ENCODE data around the gene SLC16A3.
"Not testable (repeated sequence)": the region's sequence is repeated elsewhere in the genome, so short reads cannot be mapped to it uniquely, and the experiment has no call there.

SLC16A3 gene

GRCh38 chr17:82247182-82247823 lies 18.5 kb downstream of the SLC16A3 start:
- DNase-seq (ENCODE audit: low spot score), result no peak

DNA sequence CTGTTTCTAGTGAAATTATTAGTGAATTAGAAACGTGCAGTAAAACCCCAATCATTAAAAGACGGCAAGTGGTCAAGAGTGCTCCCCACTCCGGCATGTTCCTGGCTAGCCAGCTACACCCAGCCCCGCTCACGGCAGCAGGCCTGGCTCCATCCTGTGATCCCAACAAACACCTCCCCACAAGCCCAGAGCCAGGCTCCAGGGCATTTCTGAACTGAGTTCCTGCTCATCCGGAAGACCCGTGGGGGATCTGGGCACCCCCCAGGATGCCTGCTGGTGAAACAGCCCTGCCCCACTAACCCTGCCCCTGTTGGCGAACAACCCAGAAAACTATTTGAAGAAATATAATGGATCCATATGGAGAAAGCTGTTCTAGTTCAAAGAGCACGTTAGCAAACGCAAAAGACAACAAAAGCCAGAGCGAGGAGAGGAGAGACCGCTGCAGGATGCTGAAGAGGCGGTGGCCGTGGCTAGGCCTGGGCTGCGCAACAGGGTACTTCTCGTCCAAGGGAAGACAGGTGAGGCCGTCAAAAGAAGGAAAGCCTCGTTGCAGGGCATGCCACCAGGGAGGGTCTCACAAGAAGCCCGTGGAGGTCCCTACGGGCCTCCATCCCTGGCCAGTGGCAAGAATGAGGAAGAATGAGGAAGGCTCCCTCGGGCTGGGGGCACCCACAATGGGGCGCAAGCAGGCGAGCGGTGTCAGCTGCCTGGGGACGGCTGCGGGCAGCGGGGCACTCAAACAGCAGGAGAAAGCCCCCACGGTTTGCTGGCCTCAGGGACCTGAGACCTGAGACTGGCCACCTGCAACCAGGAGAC lies 19.2 kb downstream of the SLC16A3 start:
- no peak for DNase-seq (ENCODE audit: low spot score)

DNA sequence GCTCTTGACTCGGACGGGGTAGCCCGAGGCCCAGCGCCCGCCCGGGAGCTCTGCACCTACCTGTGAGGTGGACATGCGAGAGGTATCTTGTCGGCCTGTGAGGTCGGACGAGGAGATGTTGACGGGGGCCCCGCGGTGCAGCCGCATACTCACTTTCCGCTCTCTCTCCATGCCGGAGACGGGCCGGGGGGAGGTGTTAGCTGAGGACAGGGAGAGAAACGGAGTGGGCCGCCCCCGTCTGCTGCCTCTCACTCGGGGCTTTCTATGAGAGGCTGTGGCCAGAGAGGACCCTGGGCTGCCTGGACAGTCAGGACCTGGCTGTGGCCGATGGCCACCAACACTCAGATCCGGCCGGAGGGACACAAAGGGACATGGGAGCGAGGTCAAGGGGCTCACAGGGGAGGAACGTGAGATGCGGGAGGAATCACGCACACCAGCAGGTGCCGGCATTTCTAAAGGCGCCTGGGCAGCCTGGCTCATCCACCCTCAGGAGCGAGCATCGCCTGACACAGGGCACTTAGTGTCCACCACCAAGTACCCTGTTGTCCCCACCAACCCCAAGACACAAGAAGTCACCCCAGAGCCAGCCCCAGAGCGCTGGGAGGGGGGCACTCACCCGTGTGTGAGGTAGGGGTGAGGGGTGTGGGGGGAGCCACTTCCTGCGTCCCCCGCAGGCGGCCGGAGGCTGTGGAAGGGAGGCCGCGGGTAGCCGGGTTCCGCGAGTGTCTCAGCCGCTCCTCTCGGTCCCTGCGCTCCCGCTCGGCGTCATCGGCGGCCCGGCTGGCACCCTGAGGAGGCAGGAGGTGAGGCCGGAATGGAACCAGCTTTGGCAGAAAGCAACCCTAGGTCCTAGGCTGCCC lies 20.2 kb downstream of the SLC16A3 start:
- DNase-seq (ENCODE audit: low spot score), result no peak

DNA sequence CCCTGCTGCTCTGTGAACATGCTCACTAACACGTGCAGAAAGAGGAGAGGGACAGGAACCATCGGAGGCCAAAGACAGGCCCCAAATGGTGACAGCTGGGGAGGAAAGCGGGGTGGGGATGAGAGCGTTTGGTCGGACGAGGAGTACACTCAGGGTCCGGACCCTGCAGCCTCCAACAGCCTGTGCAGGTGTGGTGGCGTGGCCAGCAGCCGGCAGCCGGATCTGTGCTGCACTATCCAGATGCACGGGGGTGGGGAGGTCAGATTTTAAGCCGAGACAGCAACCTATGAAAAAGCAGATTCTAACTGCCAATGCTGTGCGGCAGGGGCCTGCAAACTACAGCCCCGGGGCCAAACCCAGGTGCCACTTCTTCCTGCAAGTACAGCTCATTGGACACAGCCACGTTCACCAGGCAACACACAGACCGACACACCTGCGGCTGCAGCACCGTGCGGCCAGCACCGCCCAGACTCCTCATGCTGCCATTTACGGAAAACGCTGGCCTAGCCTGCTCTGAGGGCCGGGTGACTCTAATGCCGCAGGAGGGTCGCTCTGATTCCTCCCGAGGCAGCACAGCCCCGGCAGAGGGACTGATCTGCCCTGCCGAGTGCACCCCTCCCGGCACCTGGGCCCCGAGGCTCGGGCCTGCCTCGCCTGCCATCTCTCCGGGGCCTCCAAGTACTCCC lies 21.2 kb downstream of the SLC16A3 start:
- DNase-seq (ENCODE audit: low spot score), result no peak

DNA sequence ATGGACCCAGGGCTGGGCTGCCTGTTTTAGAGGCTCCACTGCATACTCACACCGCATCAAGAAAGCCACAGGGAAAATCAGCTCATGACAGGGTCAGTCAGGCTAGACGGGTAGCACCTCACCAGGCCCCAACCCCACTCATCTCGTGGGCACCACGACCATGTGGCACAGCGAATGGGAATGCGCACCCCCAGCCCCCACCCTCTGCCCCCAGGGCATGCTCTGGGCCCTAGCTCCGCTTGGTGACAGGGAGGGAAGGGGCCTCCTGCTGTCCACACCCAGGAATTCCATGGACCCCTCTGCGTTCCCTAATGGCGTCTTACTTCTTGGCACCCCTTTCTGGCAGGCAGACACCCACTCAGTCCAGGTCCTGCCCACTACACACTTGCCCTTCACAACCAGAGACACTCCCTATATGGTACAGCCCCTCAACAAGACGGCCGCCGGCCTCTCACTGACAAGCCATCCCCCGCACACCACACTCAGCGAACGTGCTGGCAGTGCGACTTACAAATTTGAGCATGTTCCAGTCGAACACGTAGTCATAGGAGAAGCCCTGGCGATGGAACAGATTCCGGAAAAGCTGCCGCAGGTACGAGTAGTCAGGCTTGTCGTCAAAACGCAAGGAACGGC lies 22.1 kb downstream of the SLC16A3 start:
- no peak for DNase-seq (ENCODE audit: low spot score)

DNA sequence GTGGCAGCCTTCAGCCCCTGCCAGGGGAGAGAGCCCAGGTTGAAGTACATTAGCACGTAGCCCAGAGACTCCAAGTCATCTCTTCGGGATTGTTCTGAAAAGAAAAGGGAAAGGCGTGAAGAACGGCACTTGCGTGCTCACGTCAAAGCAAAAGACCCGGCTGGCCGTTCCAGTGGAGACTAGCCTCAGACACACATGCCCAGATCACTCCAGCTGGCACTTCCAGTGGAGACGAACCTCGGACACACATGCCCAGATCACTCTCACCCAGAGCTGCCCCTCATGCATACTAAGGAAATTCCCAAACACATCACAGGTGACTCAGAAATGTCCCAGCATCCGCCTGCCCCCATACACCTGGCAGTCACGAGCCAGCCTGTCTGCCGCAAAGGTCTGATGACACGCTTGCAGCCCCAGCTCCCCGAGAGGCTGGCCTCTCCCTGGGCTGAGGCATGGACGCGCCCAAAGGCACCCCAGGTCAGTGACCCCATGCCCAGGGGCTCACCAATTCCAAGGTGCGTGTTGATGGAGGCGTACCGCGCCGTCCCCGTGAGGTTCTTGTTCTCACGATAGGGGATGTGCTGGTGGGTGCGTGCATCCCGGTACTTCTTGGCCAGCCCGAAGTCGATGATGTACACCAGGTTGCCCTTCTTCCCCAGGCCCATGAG lies 23.8 kb downstream of the SLC16A3 start:
- no peak for DNase-seq (ENCODE audit: low spot score)

GRCh38 chr17:82253179-82253544 lies 24.3 kb downstream of the SLC16A3 start:
- DNase-seq (ENCODE audit: low spot score), result no peak

- DNase-seq (ENCODE audit: low spot score), result not testable (repeated sequence)
These were observed 25.3 kb downstream of the SLC16A3 start for GRCh38 chr17:82254096-82254495.

GRCh38 chr17:82254746-82255145 lies 25.9 kb downstream of the SLC16A3 start:
- DNase-seq (ENCODE audit: low spot score), result not testable (repeated sequence)

GRCh38 chr17:82255402-82255972 lies 26.6 kb downstream of the SLC16A3 start:
- DNase-seq (ENCODE audit: low spot score), result no peak

DNA sequence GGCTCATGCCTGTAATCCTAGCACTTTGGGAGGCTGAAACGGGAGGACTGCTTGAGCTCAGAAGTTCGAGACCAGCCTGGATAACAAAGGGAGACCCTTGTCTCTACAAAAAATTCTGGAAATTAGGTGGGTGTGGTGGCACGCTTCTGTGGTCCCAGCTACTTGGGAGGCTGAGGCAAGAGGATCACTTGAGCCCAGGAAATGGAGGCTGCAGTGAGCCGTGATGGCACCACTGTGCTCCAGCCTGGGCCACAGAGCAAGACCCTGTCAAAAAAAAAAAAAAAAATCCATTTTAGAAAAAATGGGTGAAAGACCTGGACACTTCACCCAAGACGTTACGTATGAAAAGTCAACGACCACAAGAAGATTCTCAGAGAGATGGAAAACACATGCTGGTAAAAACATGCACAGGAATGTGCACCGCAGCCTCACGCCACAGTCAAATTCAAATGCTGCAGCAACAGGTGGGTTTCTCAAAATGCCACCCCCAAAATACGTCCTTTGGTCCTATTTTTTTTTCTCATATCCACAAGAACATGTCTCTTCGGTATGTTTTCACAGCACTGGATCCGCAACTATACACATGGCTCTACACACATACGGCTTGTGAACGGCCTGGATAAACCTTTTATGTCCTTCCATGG lies 27.5 kb downstream of the SLC16A3 start:
- no peak for DNase-seq (ENCODE audit: low spot score)

DNA sequence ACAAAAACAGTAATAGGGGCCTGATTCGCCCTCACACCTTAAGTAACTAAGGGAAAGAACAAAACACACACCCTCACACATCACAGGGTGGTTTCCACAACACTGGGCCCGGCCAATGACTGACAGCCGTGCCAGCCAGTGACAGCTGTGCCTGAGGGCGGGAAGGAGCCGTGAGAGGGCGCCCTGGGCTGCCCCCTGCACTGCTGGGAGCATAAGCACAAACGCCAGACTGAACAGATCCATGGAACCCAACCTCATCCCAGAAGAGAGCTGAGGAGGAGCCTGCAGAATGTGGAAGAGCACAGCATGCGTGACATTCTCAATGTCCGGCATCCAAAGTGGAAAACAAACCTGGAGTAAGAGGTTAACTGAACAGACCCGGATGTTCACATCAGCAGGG lies 28.6 kb downstream of the SLC16A3 start:
- peak; percentile 82 for DNase-seq (ENCODE audit: low spot score)

- no peak for DNase-seq (ENCODE audit: low spot score)
These were observed 29.7 kb downstream of the SLC16A3 start for GRCh38 chr17:82258555-82258954.

- not testable (repeated sequence) for DNase-seq (ENCODE audit: low spot score)
These were observed 31.4 kb downstream of the SLC16A3 start for GRCh38 chr17:82259972-82260961.

- no peak for DNase-seq (ENCODE audit: low spot score)
These were observed 33.5 kb downstream of the SLC16A3 start for GRCh38 chr17:82262344-82262743.

DNA sequence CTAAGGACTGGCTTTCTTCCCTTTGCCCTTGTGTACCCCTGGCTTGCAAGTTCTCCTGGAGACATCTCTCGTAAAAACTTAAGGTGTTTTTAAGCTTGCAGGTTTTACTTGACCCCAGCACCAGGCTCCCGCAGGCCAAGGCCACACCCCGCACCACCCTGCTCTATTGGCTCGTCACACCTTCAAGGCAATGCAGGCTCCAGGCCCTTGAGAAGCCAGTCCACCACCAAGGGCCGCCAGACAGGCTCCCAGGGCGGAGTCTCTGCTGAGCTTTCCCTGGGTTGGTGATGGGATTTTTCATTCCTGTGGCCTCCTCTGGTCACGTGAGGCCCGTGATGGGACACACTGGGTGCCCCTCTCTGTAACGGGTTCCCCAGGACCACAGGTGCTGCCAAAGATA lies 34.8 kb downstream of the SLC16A3 start:
- no peak for DNase-seq (ENCODE audit: low spot score)

- DNase-seq (ENCODE audit: low spot score), result no peak
These were observed 37.3 kb downstream of the SLC16A3 start for GRCh38 chr17:82266142-82266541.

DNA sequence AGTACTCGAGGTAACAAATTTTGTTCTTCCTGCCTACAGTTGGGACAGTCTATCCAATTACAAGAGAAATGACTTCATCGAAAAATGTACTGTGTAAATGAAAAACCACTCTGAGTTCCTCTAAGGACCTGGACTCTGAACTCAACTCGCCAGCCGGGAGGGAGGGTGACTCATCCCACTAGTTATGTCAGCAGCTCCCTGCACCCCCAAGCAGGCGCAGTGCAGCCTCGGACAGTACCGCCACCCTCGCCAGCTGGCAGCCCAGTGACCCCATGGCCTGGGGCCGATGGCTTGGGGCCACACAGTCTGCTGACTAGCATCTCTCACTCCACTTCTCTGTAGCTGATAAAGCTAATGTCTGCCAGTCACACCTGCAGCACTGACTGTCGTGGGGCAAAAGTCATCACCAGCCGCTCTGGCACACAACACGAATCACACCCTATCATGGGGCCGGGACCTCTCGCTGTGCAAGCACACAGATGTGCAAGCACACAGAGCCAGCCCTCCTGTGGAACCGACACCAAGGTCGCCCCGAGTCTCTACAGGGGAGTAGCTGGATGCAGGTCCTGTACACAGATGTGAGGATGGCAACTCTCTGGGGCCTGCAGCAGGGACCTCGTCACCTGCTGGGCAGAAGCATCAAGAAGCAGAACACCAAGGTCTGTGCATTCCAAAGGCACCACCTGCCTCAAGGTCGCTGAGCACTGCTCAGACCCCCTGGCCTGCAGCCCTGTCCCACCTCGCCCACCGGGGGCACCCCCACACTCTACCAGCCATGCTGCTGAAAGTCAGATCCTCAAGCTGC lies 38.9 kb downstream of the SLC16A3 start:
- DNase-seq (ENCODE audit: low spot score), result peak; percentile 90
